Keratinocyte (primary cell): ENCODE data around the gene AP2A2. TPM values are rescaled to one million over a fixed set of nuclear protein-coding genes. Genes with fewer than 3 reads are reported as not detected.

Source experiments
- DNase-seq: peaks from one replicate; pipeline ENCODE4 v3.0.0-alpha.2; 2011; ENCODE audit warnings: low read depth, missing footprints, low spot score
- FAIRE-seq: peaks from 2 replicates; lab custom pipeline; 2011; peaks lifted over from hg19 to GRCh38; lab: Jason Lieb, UNC
- H2AFZ ChIP-seq: 2 replicates; pipeline ENCODE4 v1.6.0; 2012; ENCODE audit warnings: low read length, control low read depth, inconsistent platforms; ENCODE audit not compliant: control insufficient read depth
- H3K27ac ChIP-seq: 2 replicates; pipeline ENCODE4 v1.5.1; 2011; ENCODE audit warnings: low read length; ENCODE audit not compliant: control insufficient read depth, insufficient read depth
- H3K27me3 ChIP-seq: 3 replicates; pipeline ENCODE4 v1.6.0; 2011; ENCODE audit warnings: low read length; ENCODE audit not compliant: control insufficient read depth, insufficient read depth; ENCODE audit errors: extremely low read depth
- H3K36me3 ChIP-seq, 2 experiments: 2 replicates in 1 of 2; 3 replicates in 1 of 2; pipeline ENCODE4 v1.5.1; 2011; ENCODE audit warnings: low read length in 2 of 2, mild to moderate bottlenecking in 1 of 2; ENCODE audit not compliant: control insufficient read depth in 2 of 2, insufficient read depth in 2 of 2; ENCODE audit errors: extremely low read depth in 1 of 2
- H3K4me1 ChIP-seq: 3 replicates; pipeline ENCODE4 v1.5.1; 2011; ENCODE audit warnings: low read length; ENCODE audit not compliant: control insufficient read depth, insufficient read depth; ENCODE audit errors: extremely low read depth
- H3K4me2 ChIP-seq: 3 replicates; pipeline ENCODE4 v1.6.0; 2011; ENCODE audit warnings: low read depth, low read length; ENCODE audit not compliant: control insufficient read depth, insufficient read depth; ENCODE audit errors: extremely low read depth
- H3K4me3 ChIP-seq, 3 experiments: fragments of 200-600 bp in 1 of 3; sonication (generic) in 1 of 3; 2 replicates in 2 of 3; 3 replicates in 1 of 3; pipeline ENCODE4 v1.5.1; 2011 to 2016; ENCODE audit warnings: low read length in 3 of 3, mild to moderate bottlenecking in 3 of 3, control low read depth in 2 of 3, inconsistent platforms in 1 of 3, low read depth in 1 of 3, mixed read lengths in 1 of 3, mixed run types in 1 of 3, moderate library complexity in 1 of 3; ENCODE audit not compliant: control insufficient read depth in 2 of 3, insufficient read depth in 2 of 3; ENCODE audit errors: extremely low read depth in 1 of 3
- H3K79me2 ChIP-seq: 2 replicates; pipeline ENCODE4 v1.6.0; 2012; ENCODE audit warnings: low read length; ENCODE audit not compliant: control insufficient read depth, insufficient read depth
- H3K9ac ChIP-seq: 3 replicates; pipeline ENCODE4 v1.6.0; 2011; ENCODE audit warnings: low read length; ENCODE audit not compliant: control insufficient read depth, insufficient read depth; ENCODE audit errors: extremely low read depth
- H3K9me1 ChIP-seq: 3 replicates; pipeline ENCODE4 v1.6.0; 2011; ENCODE audit warnings: low read length; ENCODE audit not compliant: control insufficient read depth, insufficient read depth; ENCODE audit errors: extremely low read depth
- H3K9me3 ChIP-seq: 2 replicates; pipeline ENCODE4 v1.5.1; 2012; ENCODE audit warnings: low read depth, low read length; ENCODE audit not compliant: control insufficient read depth
- H4K20me1 ChIP-seq: 3 replicates; pipeline ENCODE4 v1.6.0; 2011; ENCODE audit warnings: low read length; ENCODE audit not compliant: control insufficient read depth, insufficient read depth; ENCODE audit errors: extremely low read depth
- CTCF ChIP-seq, 3 experiments: IDR thresholded peaks in 1 of 3; conservative IDR thresholded peaks in 1 of 3; optimal IDR thresholded peaks in 1 of 3; 2 replicates in 2 of 3; 3 replicates in 1 of 3; pipeline versions ENCODE3 to v1.5.1; 2011; ENCODE audit warnings: low read length in 3 of 3, mild to moderate bottlenecking in 3 of 3, moderate library complexity in 2 of 3, control low read depth in 1 of 3, inconsistent platforms in 1 of 3; ENCODE audit not compliant: insufficient read depth in 2 of 3; ENCODE audit errors: extremely low read depth in 1 of 3
- EZH2 ChIP-seq: IDR thresholded peaks from one replicate; pipeline ENCODE4 v1.6.1; 2012; ENCODE audit warnings: inconsistent platforms, mild to moderate bottlenecking, low read length, moderate library complexity
- dilution Hi-C: fragments of 300-500 bp; cut with MboI; formaldehyde crosslinking; loops from one replicate; pipeline ENCODE4 v1.7.0; 2020; ENCODE audit warnings: low sequenced_read_pairs; ENCODE audit not compliant: extremely low pct_ligation_motif_present
- polyA plus RNA-seq, 5 experiments: library from polyadenylated mRNA; depleted of rRNA in 3 of 5; stranded (reverse) in 3 of 5; stranded (forward) in 1 of 5; unstranded in 1 of 5; fragments of >200 nt; gene quantifications; 1 replicate in 1 of 5; 2 replicates in 3 of 5; 3 replicates in 1 of 5; pipeline versions ENCODE4 v1.2.1 to v1.2.3, GENCODE V29; 2011 to 2012; ENCODE audit warnings: missing spikeins in 2 of 5, low read depth in 1 of 5, low replicate concordance in 1 of 5

The AP2A2 gene
- polyA plus RNA-seq, 1 donor (not counting 4 experiments of a cell fraction or from before 2014, with no cell fraction given): 47.8 TPM

DNA sequence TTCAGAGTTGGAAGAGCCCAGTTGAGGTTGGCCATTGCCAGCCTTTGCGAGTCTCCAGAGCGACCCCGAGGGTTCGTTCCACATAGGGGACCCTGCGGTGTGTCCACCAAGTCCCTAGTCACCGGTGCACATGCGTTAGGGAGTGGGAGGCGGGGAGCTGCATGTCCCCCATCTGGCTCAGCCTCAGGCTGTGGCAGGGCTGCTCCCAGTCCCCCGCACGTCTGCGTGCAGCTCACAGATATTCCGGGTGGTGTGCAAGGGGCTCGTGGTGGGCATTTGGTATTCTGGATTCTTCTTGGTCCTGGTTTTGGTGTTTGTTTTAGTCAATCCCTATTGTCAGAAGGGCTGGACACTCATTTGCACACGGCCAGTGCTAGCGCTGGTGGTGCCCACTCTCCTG is 62.0 kb downstream of the AP2A2 start:
- Histone ChIP-seq H4K20me1 (no peaks in the 10 kb centered on the region), H3K4me1 (no peaks in the 10 kb centered on the region), H2AFZ (no peak overlapping the region), H3K4me2 (no peak overlapping the region), H3K9me1 (no peaks in the 10 kb centered on the region), H3K27ac (no peak overlapping the region), H3K27me3 (no peaks in the 10 kb centered on the region), H3K36me3 (peaks cover 21 to 33% of the 10 kb centered on the region in 2 experiments), H3K9ac (no peak overlapping the region), H3K4me3 (no peak overlapping the region), H3K9me3 (no peaks in the 10 kb centered on the region), H3K79me2 (peaks cover 5% of the 10 kb centered on the region)
- TF ChIP-seq CTCF (optimal IDR thresholded peaks at IDR 0.05 in 1 of 3, IDR thresholded peaks at IDR 0.05 in 1 of 3, conservative IDR thresholded peaks at IDR 0.05 in 1 of 3; ENCODE audit: extremely low read depth in 1 of 3, insufficient read depth in 2 of 3, low read length in 3 of 3) (no peak), EZH2 (no peak)
- no peak for DNase-seq
- no peak for FAIRE-seq
- dilution Hi-C loops: no loop called here

DNA sequence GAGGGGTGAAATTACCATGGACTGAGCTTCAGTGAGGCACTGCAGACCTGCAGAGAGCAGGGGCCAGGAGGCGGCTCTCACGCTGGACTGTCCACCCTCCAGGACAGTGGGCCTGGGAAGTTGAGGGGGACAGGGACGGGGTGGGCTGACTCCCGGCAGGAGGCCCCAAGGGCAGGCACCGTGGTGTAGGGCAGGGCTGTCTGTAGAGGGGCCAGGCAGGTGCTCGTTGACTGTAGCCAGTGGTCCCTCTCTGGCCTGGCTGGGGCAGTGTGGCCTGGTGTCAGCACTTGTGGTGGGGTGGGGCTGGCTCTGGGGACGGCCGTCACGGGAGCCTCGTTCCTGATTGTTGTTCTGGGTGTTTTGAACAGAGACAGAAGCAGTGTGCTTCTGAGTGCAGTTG is 64.4 kb downstream of the AP2A2 start:
- Histone ChIP-seq H3K4me1 (no peaks in the 10 kb centered on the region), H3K27me3 (no peaks in the 10 kb centered on the region), H3K4me3 (no peak overlapping the region), H4K20me1 (no peaks in the 10 kb centered on the region), H2AFZ (no peak overlapping the region), H3K27ac (no peak overlapping the region), H3K79me2 (peaks cover 5% of the 10 kb centered on the region), H3K9ac (no peak overlapping the region), H3K4me2 (no peak overlapping the region), H3K9me3 (no peaks in the 10 kb centered on the region), H3K9me1 (no peaks in the 10 kb centered on the region), H3K36me3 (peaks cover 23 to 38% of the 10 kb centered on the region in 2 experiments)
- TF ChIP-seq CTCF (optimal IDR thresholded peaks at IDR 0.05 in 1 of 3, IDR thresholded peaks at IDR 0.05 in 1 of 3, conservative IDR thresholded peaks at IDR 0.05 in 1 of 3; ENCODE audit: extremely low read depth in 1 of 3, insufficient read depth in 2 of 3, low read length in 3 of 3) (no peak), EZH2 (no peak)
- dilution Hi-C loops: no loop called here
- no peak for DNase-seq
- FAIRE-seq: no peak
